Mesendoderm (in vitro differentiated cells): Measurements from ENCODE around the gene BPI.

Experiments
- DNase-seq: peaks from one replicate; pipeline ENCODE4 v3.0.0; 2013
- H2AK5ac ChIP-seq: 2 replicates; pipeline ENCODE4 v1.6.1; 2013; ENCODE audit warnings: low read length, inconsistent platforms
- H2BK120ac ChIP-seq: 2 replicates; pipeline ENCODE4 v1.6.1; 2013; ENCODE audit warnings: low read depth, mild to moderate bottlenecking, low read length, moderate library complexity, mixed read lengths
- H2BK15ac ChIP-seq: replicated peaks from 2 replicates; pipeline ENCODE4 v1.6.1; 2013; ENCODE audit warnings: low read depth, mild to moderate bottlenecking, moderate library complexity
- H2BK5ac ChIP-seq: 2 replicates; pipeline ENCODE4 v1.6.1; 2013; ENCODE audit warnings: low read length, inconsistent platforms
- H3K18ac ChIP-seq: 2 replicates; pipeline ENCODE4 v1.6.1; 2013; ENCODE audit warnings: mild to moderate bottlenecking, low read length, mixed read lengths
- H3K23ac ChIP-seq: one replicate; pipeline ENCODE4 v1.6.1; 2013; ENCODE audit warnings: low read length
- H3K27ac ChIP-seq: 2 replicates; pipeline ENCODE4 v1.5.1; 2013; ENCODE audit warnings: low read depth, mild to moderate bottlenecking, inconsistent platforms, low read length, moderate library complexity
- H3K27me3 ChIP-seq: 2 replicates; pipeline ENCODE4 v1.6.1; 2013; ENCODE audit warnings: low read length, control low read depth, mild to moderate bottlenecking, inconsistent platforms; ENCODE audit not compliant: insufficient read depth, poor library complexity
- H3K36me3 ChIP-seq: 2 replicates; pipeline ENCODE4 v1.6.1; 2013; ENCODE audit warnings: low read length, inconsistent platforms; ENCODE audit not compliant: control insufficient read depth, insufficient read depth
- H3K4ac ChIP-seq: one replicate; pipeline ENCODE4 v1.6.1; 2013; ENCODE audit warnings: low read depth, mild to moderate bottlenecking, low read length, moderate library complexity
- H3K4me1 ChIP-seq: 2 replicates; pipeline ENCODE4 v1.6.1; 2013; ENCODE audit warnings: low read depth, low read length, inconsistent platforms; ENCODE audit not compliant: control insufficient read depth
- H3K4me2 ChIP-seq: 2 replicates; pipeline ENCODE4 v1.6.1; 2013; ENCODE audit warnings: low read length
- H3K4me3 ChIP-seq: 2 replicates; pipeline ENCODE4 v1.5.1; 2013; ENCODE audit warnings: mild to moderate bottlenecking, low read length
- H3K56ac ChIP-seq: one replicate; pipeline ENCODE4 v1.6.1; 2013; ENCODE audit warnings: low read length
- H3K79me1 ChIP-seq: 2 replicates; pipeline ENCODE4 v1.6.1; 2013; ENCODE audit warnings: low read length, inconsistent platforms
- H3K79me2 ChIP-seq: 2 replicates; pipeline ENCODE4 v1.6.1; 2013; ENCODE audit warnings: mild to moderate bottlenecking, low read length; ENCODE audit not compliant: control insufficient read depth, insufficient read depth
- H3K9ac ChIP-seq: 2 replicates; pipeline ENCODE4 v1.6.1; 2013; ENCODE audit warnings: low read length, inconsistent platforms
- H4K5ac ChIP-seq: one replicate; pipeline ENCODE4 v1.6.1; 2013; ENCODE audit warnings: low read length
- H4K8ac ChIP-seq: one replicate; pipeline ENCODE4 v1.6.1; 2013; ENCODE audit warnings: low read depth, mild to moderate bottlenecking, control low read depth, low read length, moderate library complexity
- WGBS: extraction: QIAGEN DNeasy Blood & Tissue Kit; methylation state at CpG from one replicate; pipeline ENCODE4 v1.1.7; 2013; ENCODE audit warnings: low lambda C conversion rate, missing lambda C conversion rate; ENCODE audit not compliant: insufficient coverage; ENCODE audit errors: extremely low coverage; 5-methylcytosine and 5-hydroxymethylcytosine counted together

Gene BPI

GRCh38 chr20:38295811-38296210 is 8.1 kb upstream of the BPI start:
- no peak overlapping the region for H3K27ac ChIP-seq
- no peak overlapping the region for H3K18ac ChIP-seq
- H3K9ac ChIP-seq = no peak overlapping the region
- H3K4ac ChIP-seq = no peak overlapping the region
- DNase-seq = no peak
- no peaks in the 10 kb centered on the region for H3K79me2 ChIP-seq
- no peak overlapping the region for H2BK5ac ChIP-seq
- H3K27me3 ChIP-seq = no peaks in the 10 kb centered on the region
- H2BK120ac ChIP-seq = no peak overlapping the region
- no peak overlapping the region for H2BK15ac ChIP-seq
- H4K8ac ChIP-seq = no peak overlapping the region
- no peak overlapping the region for H4K5ac ChIP-seq
- H2AK5ac ChIP-seq = no peak overlapping the region
- H3K4me3 ChIP-seq = no peak overlapping the region
- H3K4me2 ChIP-seq = no peak overlapping the region
- no peaks in the 10 kb centered on the region for H3K36me3 ChIP-seq
- H3K4me1 ChIP-seq = peaks cover 2% of the 10 kb centered on the region
- WGBS = no CpG with 5 or more reads among the region's 5 CpGs
- H3K79me1 ChIP-seq = no peaks in the 10 kb centered on the region
- no peak overlapping the region for H3K56ac ChIP-seq
- H3K23ac ChIP-seq = no peak overlapping the region

- H2BK15ac ChIP-seq = no peak overlapping the region
- no peaks in the 10 kb centered on the region for H3K79me1 ChIP-seq
- no peak overlapping the region for H3K18ac ChIP-seq
- no peak for DNase-seq
- no peak overlapping the region for H4K8ac ChIP-seq
- no peak overlapping the region for H2AK5ac ChIP-seq
- H3K4me3 ChIP-seq = no peak overlapping the region
- no peak overlapping the region for H3K4ac ChIP-seq
- no peak overlapping the region for H2BK5ac ChIP-seq
- no peak overlapping the region for H3K9ac ChIP-seq
- H2BK120ac ChIP-seq = no peak overlapping the region
- no peaks in the 10 kb centered on the region for H3K36me3 ChIP-seq
- no peak overlapping the region for H3K23ac ChIP-seq
- H3K79me2 ChIP-seq = no peaks in the 10 kb centered on the region
- no CpG with 5 or more reads among the region's 11 CpGs for WGBS
- no peak overlapping the region for H3K27ac ChIP-seq
- H3K27me3 ChIP-seq = no peaks in the 10 kb centered on the region
- H3K56ac ChIP-seq = no peak overlapping the region
- no peak overlapping the region for H4K5ac ChIP-seq
- H3K4me2 ChIP-seq = no peak overlapping the region
- H3K4me1 ChIP-seq = peaks cover 2% of the 10 kb centered on the region
These were observed 7.5 kb upstream of the BPI start for GRCh38 chr20:38296433-38296832.

GRCh38 chr20:38297916-38298674 is 5.9 kb upstream of the BPI start:
- Histone ChIP-seq H3K4me3 (no peak overlapping the region), H3K36me3 (no peaks in the 10 kb centered on the region), H4K5ac (no peak overlapping the region), H3K9ac (no peak overlapping the region), H3K18ac (no peak overlapping the region), H3K4me2 (no peak overlapping the region), H2BK5ac (no peak overlapping the region), H2BK120ac (no peak overlapping the region), H2AK5ac (no peak overlapping the region), H3K4me1 (peaks cover 2% of the 10 kb centered on the region), H3K27ac (no peak overlapping the region), H3K79me2 (no peaks in the 10 kb centered on the region), H2BK15ac (no peak overlapping the region), H3K27me3 (no peaks in the 10 kb centered on the region), H3K23ac (no peak overlapping the region), H3K56ac (no peak overlapping the region), H3K4ac (no peak overlapping the region), H3K79me1 (no peaks in the 10 kb centered on the region), H4K8ac (no peak overlapping the region)
- no peak for DNase-seq
- WGBS = no CpG with 5 or more reads among the region's 7 CpGs

- Histone ChIP-seq H3K56ac (no peak overlapping the region), H2AK5ac (no peak overlapping the region)
These were observed 5.1 kb upstream of the BPI start for GRCh38 chr20:38298768-38299288.

GRCh38 chr20:38299963-38300362 is 4.0 kb upstream of the BPI start:
- peak; percentile 77 for DNase-seq

More at GRCh38 chr20:38298768-38299288, 5.1 kb upstream of the BPI start:
- no peaks in the 10 kb centered on the region for H3K79me1 ChIP-seq
- H3K27me3 ChIP-seq = no peaks in the 10 kb centered on the region
- no peak overlapping the region for H3K4me3 ChIP-seq
- no peak overlapping the region for H3K4me2 ChIP-seq
- H4K5ac ChIP-seq = no peak overlapping the region
- no peak overlapping the region for H3K18ac ChIP-seq
- no peak overlapping the region for H2BK15ac ChIP-seq
- H3K9ac ChIP-seq = no peak overlapping the region
- DNase-seq = no peak
- H3K23ac ChIP-seq = no peak overlapping the region
- no peaks in the 10 kb centered on the region for H3K79me2 ChIP-seq
- no peak overlapping the region for H3K4ac ChIP-seq
- no peak overlapping the region for H2BK120ac ChIP-seq
- no peak overlapping the region for H2BK5ac ChIP-seq
- no CpG with 5 or more reads among the region's 13 CpGs for WGBS
- no peak overlapping the region for H4K8ac ChIP-seq
- no peak overlapping the region for H3K27ac ChIP-seq
- peaks cover 2% of the 10 kb centered on the region for H3K4me1 ChIP-seq
- H3K36me3 ChIP-seq = no peaks in the 10 kb centered on the region

More at GRCh38 chr20:38299963-38300362, 4.0 kb upstream of the BPI start:
- Histone ChIP-seq H3K27me3 (no peaks in the 10 kb centered on the region), H3K4ac (no peak overlapping the region), H2AK5ac (no peak overlapping the region), H4K5ac (no peak overlapping the region), H3K9ac (no peak overlapping the region), H4K8ac (no peak overlapping the region), H3K79me1 (no peaks in the 10 kb centered on the region), H3K27ac (no peak overlapping the region), H3K56ac (peak overlapping the region; percentile 25), H3K4me1 (peaks cover 2% of the 10 kb centered on the region), H2BK120ac (no peak overlapping the region), H3K36me3 (no peaks in the 10 kb centered on the region), H3K79me2 (no peaks in the 10 kb centered on the region), H3K4me2 (no peak overlapping the region), H3K4me3 (no peak overlapping the region), H3K23ac (no peak overlapping the region), H2BK5ac (no peak overlapping the region), H2BK15ac (no peak overlapping the region), H3K18ac (no peak overlapping the region)
- WGBS = no CpG with 5 or more reads among the region's 6 CpGs
